CD4-positive, alpha-beta memory T cell (primary cell): ENCODE data around the gene TMEM161A. TPM values are rescaled to one million over a fixed set of nuclear protein-coding genes. Genes with fewer than 3 reads are reported as not detected.
"Not testable (repeated sequence)": the region's sequence is repeated elsewhere in the genome, so short reads cannot be mapped to it uniquely, and the experiment has no call there.

ENCODE experiments used
- CTCF ChIA-PET: fragments of 350-600 bp; sonication (Branson Sonifier 250); formaldehyde crosslinking; loops from one replicate; lab custom pipeline; 2021; ENCODE audit warnings: inconsistent platforms; ENCODE audit not compliant: partially characterized antibody; lab: Charles Lee
- POLR2A ChIA-PET: fragments of 350-600 bp; sonication (Branson Sonifier 250); formaldehyde crosslinking; loops from one replicate; lab custom pipeline; 2021; ENCODE audit not compliant: partially characterized antibody; lab: Charles Lee
- DNase-seq, 5 donors: peaks; one replicate each; pipeline versions ENCODE4 v3.0.0 to v3.0.0-alpha.2; 2020 to 2022; ENCODE audit warnings: mixed read lengths in 1 of 5
- H3K27ac ChIP-seq: one replicate; pipeline ENCODE4 v1.7.0; 2013; ENCODE audit warnings: low read depth, low read length
- H3K27me3 ChIP-seq: 2 replicates; pipeline ENCODE4 v1.7.0; 2013; ENCODE audit warnings: mild to moderate bottlenecking, low read length, moderate library complexity; ENCODE audit not compliant: insufficient read depth
- H3K36me3 ChIP-seq: 2 replicates; pipeline ENCODE4 v1.7.0; 2013; ENCODE audit warnings: mild to moderate bottlenecking, low read length, moderate library complexity; ENCODE audit not compliant: insufficient read depth
- H3K4me1 ChIP-seq: 2 replicates; pipeline ENCODE4 v1.7.0; 2013; ENCODE audit warnings: mild to moderate bottlenecking, low read length, moderate library complexity; ENCODE audit not compliant: insufficient read depth
- H3K4me3 ChIP-seq, 2 donors: one replicate each; pipeline ENCODE4 v1.7.0; 2013; ENCODE audit warnings: low read length in 2 of 2, mild to moderate bottlenecking in 1 of 2
- H3K9me3 ChIP-seq, 2 donors: one replicate each; pipeline ENCODE4 v1.7.0; 2013; ENCODE audit warnings: low read length in 2 of 2, control low read depth in 1 of 2; ENCODE audit not compliant: control insufficient read depth in 1 of 2
- H3K27ac Mint-ChIP-seq, 7 donors: one replicate each; pipeline ENCODE4 v1.8.0; 2020 to 2021; ENCODE audit warnings: mixed read lengths in 7 of 7, mild to moderate bottlenecking in 6 of 7, inconsistent platforms in 3 of 7, moderate library complexity in 3 of 7
- H3K27me3 Mint-ChIP-seq, 2 donors: one replicate each; pipeline ENCODE4 v1.8.0; 2020 to 2021; ENCODE audit warnings: mixed read lengths in 2 of 2
- H3K36me3 Mint-ChIP-seq, 2 donors: one replicate each; pipeline ENCODE4 v1.8.0; 2020 to 2021; ENCODE audit warnings: mixed read lengths in 2 of 2, inconsistent platforms in 1 of 2, mild to moderate bottlenecking in 1 of 2
- H3K4me1 Mint-ChIP-seq, 4 donors: one replicate each; pipeline ENCODE4 v1.8.0; 2020 to 2021; ENCODE audit warnings: mixed read lengths in 4 of 4, mild to moderate bottlenecking in 1 of 4
- H3K4me3 Mint-ChIP-seq, 8 donors: one replicate each; pipeline ENCODE4 v1.8.0; 2020 to 2021; ENCODE audit warnings: mixed read lengths in 8 of 8, mild to moderate bottlenecking in 7 of 8, moderate library complexity in 6 of 8, inconsistent platforms in 3 of 8
- H3K9me3 Mint-ChIP-seq, 8 donors: one replicate each; pipeline ENCODE4 v1.8.0; 2020 to 2021; ENCODE audit warnings: mixed read lengths in 8 of 8, mild to moderate bottlenecking in 5 of 8, inconsistent platforms in 3 of 8, moderate library complexity in 1 of 8
- intact Hi-C: fragments of 100-400 bp; cut with micrococcal nuclease; formaldehyde crosslinking; loops from one replicate; pipeline ENCODE4 v1.15.1; 2023
- polyA plus RNA-seq, 2 donors: library from polyadenylated mRNA; unstranded; fragments of 300-500 nt; fragmentation: Illumina TruSeq; gene quantifications; one replicate each; pipeline ENCODE4 v1.2.3, GENCODE V29; 2021
- total RNA-seq, 2 experiments: library from RNA; stranded (reverse); gene quantifications; one replicate each; pipeline ENCODE4 v1.2.3, GENCODE V29; 2021

TMEM161A gene
- total and polyA plus RNA-seq, 4 experiments from 2014 or later = 17.0 to 31.2 (median 23.8) TPM

DNA sequence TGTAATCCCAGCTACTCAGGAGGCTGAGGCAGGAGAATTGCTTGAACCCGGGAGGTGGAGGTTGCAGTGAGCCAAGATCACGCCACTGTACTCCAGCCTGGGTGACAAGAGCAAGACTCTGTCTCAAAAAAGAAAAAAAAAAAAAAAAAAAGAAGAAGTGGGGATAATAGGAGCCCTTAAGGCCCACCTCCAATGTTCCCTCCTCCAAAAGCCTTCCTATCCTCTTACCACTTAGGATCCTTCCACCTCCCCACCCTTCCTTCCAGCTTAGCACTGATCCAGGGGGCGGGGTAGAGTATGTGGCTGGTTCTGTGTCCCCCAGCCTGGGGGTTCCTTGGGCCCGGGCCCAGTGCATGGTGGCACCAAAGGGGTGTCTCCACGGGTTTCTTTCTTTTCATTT is 35.0 kb upstream of the TMEM161A start:
- H3K27me3 Mint-ChIP-seq, H3K9me3 ChIP-seq, H3K4me3 Mint-ChIP-seq, H3K4me3 ChIP-seq, H3K36me3 ChIP-seq, DNase-seq, H3K9me3 Mint-ChIP-seq, intact Hi-C loops, POLR2A ChIA-PET, H3K27ac Mint-ChIP-seq, H3K27ac ChIP-seq, H3K27me3 ChIP-seq: not testable (repeated sequence)
- Mint-ChIP-seq H3K36me3 (peaks cover 0 to 20% of the 10 kb centered on the region in 2 donors), H3K4me1 (peaks cover 12 to 17% (median 14%) of the 10 kb centered on the region in 4 donors)
- CTCF ChIA-PET = interaction anchor here (0.7 to 2.9 kb wide), 3 partner anchors 17 to 1708 kb away, joined by 3 to 25 read pairs (median 18); no protein-coding TSS in a partner anchor
- peaks cover 14% of the 10 kb centered on the region for H3K4me1 ChIP-seq

DNA sequence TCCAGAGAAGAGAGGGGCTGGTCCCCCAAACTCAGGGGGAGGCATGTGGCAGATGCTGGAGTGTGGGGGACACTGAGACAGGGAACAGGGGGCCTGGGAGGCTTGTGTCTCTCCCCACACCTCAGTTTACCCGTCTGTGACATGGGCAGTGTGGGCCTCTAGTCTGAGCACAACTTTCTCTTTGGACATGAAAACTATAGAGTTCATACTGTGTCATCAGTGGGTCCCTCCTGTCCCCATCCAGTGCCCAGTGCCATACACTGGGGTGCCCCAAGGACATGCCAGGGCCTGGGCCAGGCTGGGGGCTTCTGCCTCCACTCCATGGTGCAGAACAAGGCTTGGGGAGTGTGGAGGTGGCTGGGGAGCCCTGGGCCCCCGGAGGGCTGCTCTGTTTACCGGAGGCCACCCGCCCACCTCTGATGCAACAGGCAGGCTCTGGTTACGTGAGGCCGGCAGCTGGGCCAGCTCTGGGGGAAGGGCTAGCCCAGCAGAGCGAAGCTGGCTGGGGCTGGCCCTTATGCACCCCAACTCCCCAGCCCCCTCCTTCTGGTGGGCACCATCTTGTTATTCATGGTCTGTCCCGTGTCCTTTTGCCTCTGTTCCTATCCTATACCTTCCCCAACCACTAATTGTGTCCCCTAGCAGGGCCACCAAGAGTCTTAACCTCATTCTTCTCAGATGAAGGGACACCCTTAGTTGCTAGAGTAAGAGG is 33.7 kb upstream of the TMEM161A start:
- intact Hi-C loops = no loop called here
- H3K4me3 ChIP-seq = no peak overlapping the region
- Mint-ChIP-seq H3K4me3 (no peak overlapping the region), H3K27ac (peak overlapping the region in 1 of 7 donors; percentile 66), H3K4me1 (peaks cover 12 to 17% (median 14%) of the 10 kb centered on the region in 4 donors), H3K9me3 (no peaks in the 10 kb centered on the region), H3K36me3 (peaks cover 0 to 15% of the 10 kb centered on the region in 2 donors), H3K27me3 (peaks cover 1% of the 10 kb centered on the region in 2 donors)
- POLR2A ChIA-PET = interaction anchor here (0.6 kb wide), 1 partner anchor 20 kb away, joined by 3 read pairs; the partner anchor contains the start of genes BORCS8 and RFXANK
- H3K27me3 ChIP-seq = no peaks in the 10 kb centered on the region
- no peak for DNase-seq
- H3K9me3 ChIP-seq = no peaks in the 10 kb centered on the region
- H3K4me1 ChIP-seq = peaks cover 14% of the 10 kb centered on the region
- CTCF ChIA-PET = no interaction called here
- H3K27ac ChIP-seq = no peak overlapping the region
- no peaks in the 10 kb centered on the region for H3K36me3 ChIP-seq

DNA sequence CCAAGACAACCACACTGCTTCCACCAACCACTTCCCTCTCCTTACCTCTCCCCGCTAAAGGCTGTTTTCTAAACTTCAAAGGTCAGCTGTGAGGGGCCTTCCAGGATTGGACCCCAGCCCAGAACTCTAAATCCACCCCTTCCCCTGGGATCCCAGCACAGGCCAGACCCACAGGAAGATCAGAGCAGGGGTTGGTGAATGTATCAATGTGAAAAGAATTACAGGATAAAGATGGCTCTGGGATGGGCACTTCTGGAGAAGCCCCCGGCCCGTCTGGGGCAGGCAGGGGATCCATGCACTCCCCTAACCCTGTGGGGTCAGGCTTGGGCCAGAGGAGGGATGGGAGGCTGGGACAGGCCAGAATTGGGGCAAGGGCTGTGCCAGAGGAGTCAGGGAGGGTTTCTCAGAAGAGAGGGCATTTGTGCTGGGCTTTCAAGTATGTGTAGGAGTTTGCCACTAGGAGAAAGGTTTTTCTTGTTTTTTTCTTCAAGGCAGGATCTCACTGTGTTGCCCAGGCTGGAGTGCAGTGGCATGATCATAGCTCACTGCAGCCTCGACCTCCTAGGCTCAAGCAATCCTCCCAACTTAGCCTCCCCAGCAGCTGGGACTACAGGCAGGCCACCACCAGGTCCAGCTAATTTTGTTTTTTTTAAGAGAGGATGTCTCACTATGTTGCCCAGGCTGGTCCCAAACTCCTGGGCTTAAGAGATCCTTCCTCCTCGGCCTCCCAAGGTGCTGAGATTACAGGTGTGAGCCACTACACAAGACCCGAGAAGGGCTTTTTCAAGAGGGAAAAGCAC is 32.8 kb upstream of the TMEM161A start:
- ChIA-PET POLR2A (no interaction called here), CTCF (no interaction called here)
- H3K4me3 ChIP-seq = no peak overlapping the region
- peaks cover 14% of the 10 kb centered on the region for H3K4me1 ChIP-seq
- no peak overlapping the region for H3K27ac ChIP-seq
- no peaks in the 10 kb centered on the region for H3K36me3 ChIP-seq
- no peaks in the 10 kb centered on the region for H3K27me3 ChIP-seq
- no peak for DNase-seq
- H3K9me3 ChIP-seq = no peaks in the 10 kb centered on the region
- Mint-ChIP-seq H3K4me1 (peaks cover 12 to 17% (median 14%) of the 10 kb centered on the region in 4 donors), H3K27me3 (peaks cover 1% of the 10 kb centered on the region in 2 donors), H3K4me3 (peak overlapping the region in 2 of 8 donors; percentile 20 to 63), H3K9me3 (no peaks in the 10 kb centered on the region), H3K36me3 (peaks cover 0 to 8% of the 10 kb centered on the region in 2 donors), H3K27ac (peak overlapping the region in 6 of 7 donors; percentile 9 to 83 (median 57))
- intact Hi-C loops = no loop called here

DNA sequence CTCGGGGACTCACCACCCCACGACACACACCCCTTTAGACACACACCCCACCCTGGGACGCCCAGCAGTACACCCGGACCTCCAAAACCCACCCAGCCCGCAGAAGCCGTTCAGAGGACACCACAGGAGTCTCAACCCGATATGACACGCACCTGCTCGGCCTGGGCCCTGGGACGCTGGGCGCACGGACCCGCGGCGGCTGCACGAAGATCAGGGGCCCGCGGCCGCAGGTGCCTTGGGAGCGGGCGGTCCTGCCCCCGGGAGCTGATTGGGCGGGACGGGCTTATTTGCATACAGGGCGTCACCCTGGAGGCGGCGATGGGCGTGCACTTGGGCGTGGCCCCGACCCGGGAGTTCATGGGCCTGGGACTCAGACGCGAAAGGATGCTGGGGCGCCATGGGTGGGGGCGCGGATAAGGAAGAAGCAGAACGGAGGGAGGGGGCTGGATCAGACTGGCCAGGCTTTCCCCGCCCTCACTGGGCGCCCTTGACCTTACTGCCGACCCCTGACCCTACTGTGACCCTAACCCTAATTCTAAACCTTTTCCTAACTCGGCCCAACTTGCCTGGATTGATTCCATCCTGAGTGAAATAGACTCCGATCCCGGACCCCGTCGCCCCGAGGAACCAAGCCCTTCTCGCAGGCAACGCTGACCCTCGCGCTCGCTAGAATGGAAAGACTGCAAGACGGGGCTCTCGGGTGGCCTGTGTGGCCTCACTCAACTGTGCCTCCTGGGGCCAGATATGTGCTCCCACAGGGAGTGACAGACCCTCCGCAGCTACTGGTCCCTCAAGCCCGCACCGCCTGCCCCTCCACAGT is 32.0 kb upstream of the TMEM161A start, which contains the start of gene MEF2B:
MEF2B (minus strand) TSS at position 211 of the 820 bp plus-strand sequence. CDS start 19,528 bp downstream, outside the sequence.
- intact Hi-C loops = no loop called here
- POLR2A ChIA-PET = no interaction called here
- Mint-ChIP-seq H3K4me3 (peak within 1 kb of the TSS in 7 of 8 donors; percentile 60 to 82 (median 71)), H3K27ac (peak within 1 kb of the TSS in 6 of 7 donors; percentile 25 to 79 (median 60)), H3K36me3 (peaks cover 0 to 8% of the 10 kb centered on the region in 2 donors), H3K27me3 (peaks cover 1% of the 10 kb centered on the region in 2 donors), H3K9me3 (no peaks in the 10 kb centered on the region), H3K4me1 (peaks cover 12 to 17% (median 14%) of the 10 kb centered on the region in 4 donors)
- Histone ChIP-seq H3K27ac (no peak within 1 kb of the TSS), H3K36me3 (no peaks in the 10 kb centered on the region), H3K4me1 (peaks cover 14% of the 10 kb centered on the region), H3K9me3 (no peaks in the 10 kb centered on the region), H3K27me3 (no peaks in the 10 kb centered on the region), H3K4me3 (peak within 1 kb of the TSS in 1 of 2 donors; percentile 5)
- CTCF ChIA-PET = interaction anchor here (1.2 kb wide), 1 partner anchor 117 kb away, joined by 4 read pairs; no protein-coding TSS in a partner anchor
- DNase-seq = peak; percentile 68 to 85 (median 73)

DNA sequence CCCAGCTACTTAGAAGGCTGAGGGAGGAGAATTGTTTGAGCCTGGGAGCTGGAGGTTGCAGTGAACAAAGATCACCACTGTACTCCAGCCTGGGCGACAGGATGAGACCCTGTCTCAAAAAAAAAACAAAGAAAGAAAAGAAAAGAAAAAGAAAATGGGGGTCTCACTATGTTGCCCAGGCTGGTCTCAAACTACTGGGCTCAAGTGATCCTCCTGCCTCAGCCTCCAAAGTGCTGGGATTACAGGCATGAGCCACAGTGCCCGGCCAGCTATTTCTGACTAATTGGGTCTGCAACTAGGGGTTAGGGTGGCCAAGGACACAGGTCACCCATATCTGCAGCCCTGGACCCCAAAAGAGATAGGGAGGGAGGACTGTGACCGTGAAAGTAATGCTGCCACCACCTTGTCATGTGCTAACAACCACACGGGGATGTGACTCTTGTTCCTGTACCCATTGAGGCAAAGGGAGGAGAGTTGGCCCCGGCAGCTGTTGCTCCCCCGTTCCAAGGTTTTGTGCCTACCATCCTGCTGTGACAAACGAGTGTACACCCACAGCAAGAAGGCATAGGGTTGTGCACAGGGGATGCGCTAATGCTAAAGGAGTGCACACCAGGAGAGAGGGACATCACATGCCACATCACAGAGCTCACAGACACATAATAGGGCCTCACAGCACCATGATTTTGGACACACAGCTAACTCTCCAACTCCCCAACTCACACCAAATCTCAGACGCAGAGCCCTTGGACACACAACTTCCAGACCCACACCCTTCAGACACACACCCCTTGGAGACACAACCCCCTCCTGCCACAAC is 31.2 kb upstream of the TMEM161A start:
- no peak for DNase-seq
- Histone ChIP-seq H3K4me1 (peaks cover 14% of the 10 kb centered on the region), H3K36me3 (no peaks in the 10 kb centered on the region), H3K27me3 (no peaks in the 10 kb centered on the region), H3K27ac (no peak overlapping the region), H3K4me3 (no peak overlapping the region), H3K9me3 (no peaks in the 10 kb centered on the region)
- Mint-ChIP-seq H3K4me1 (peaks cover 11 to 17% (median 14%) of the 10 kb centered on the region in 4 donors), H3K9me3 (no peaks in the 10 kb centered on the region), H3K27ac (peak overlapping the region in 2 of 7 donors; percentile 59 to 60), H3K4me3 (peak overlapping the region in 7 of 8 donors; percentile 60 to 82 (median 71)), H3K27me3 (peaks cover 1% of the 10 kb centered on the region in 2 donors), H3K36me3 (peaks cover 0 to 5% of the 10 kb centered on the region in 2 donors)
- POLR2A ChIA-PET = no interaction called here
- CTCF ChIA-PET = interaction anchor here (1.2 kb wide), 1 partner anchor 116 kb away, joined by 4 read pairs; no protein-coding TSS in a partner anchor
- intact Hi-C loops = no loop called here

DNA sequence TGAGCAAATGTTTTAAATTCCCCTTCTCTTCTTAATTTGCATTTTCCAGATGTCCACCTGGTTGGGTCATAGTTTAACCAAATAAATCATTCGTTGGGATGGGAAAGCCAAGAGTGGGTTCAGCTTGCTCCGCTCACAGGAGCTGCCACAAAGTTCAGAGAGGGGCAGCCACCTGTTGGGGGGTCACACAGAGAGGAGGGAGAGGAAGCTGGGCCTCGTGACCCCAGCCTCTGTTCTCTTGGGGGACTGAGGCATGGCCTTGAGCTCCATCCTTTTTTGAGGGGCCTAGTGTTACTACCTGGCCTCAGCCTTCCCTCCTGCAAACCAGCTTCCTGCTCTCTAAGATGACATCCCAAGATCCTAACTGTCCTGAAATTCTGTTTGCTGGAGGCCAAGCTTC is 29.3 kb upstream of the TMEM161A start:
- no peaks in the 10 kb centered on the region for H3K9me3 ChIP-seq
- H3K27ac ChIP-seq = no peak overlapping the region
- CTCF ChIA-PET = interaction anchor here (2.4 kb wide), 1 partner anchor 9 kb away, joined by 9 read pairs; no protein-coding TSS in a partner anchor
- H3K36me3 ChIP-seq = no peaks in the 10 kb centered on the region
- H3K9me3 Mint-ChIP-seq = no peaks in the 10 kb centered on the region
- no peak overlapping the region for H3K27ac Mint-ChIP-seq
- no peak for DNase-seq
- POLR2A ChIA-PET = interaction anchor here (0.6 to 1.1 kb wide), 3 partner anchors 9 to 188 kb away, joined by 3 read pairs; partner anchors contain the start of genes BORCS8 and RFXANK
- no peak overlapping the region for H3K4me3 Mint-ChIP-seq
- peaks cover 1% of the 10 kb centered on the region in 2 donors for H3K27me3 Mint-ChIP-seq
- no peak overlapping the region for H3K4me3 ChIP-seq
- intact Hi-C loops = no loop called here
- peaks cover 11 to 17% (median 14%) of the 10 kb centered on the region in 4 donors for H3K4me1 Mint-ChIP-seq
- no peaks in the 10 kb centered on the region for H3K27me3 ChIP-seq
- H3K4me1 ChIP-seq = peaks cover 14% of the 10 kb centered on the region
- peaks cover 0 to 5% of the 10 kb centered on the region in 2 donors for H3K36me3 Mint-ChIP-seq
